IPS DF 4.7 (cell line): ENCODE results near the gene COL23A1.

Experiments
- DNase-seq: peaks from one replicate; pipeline ENCODE4 v3.0.0-alpha.2; 2013; ENCODE audit warnings: low spot score; ENCODE audit errors: extremely low read depth

The COL23A1 gene

GRCh38 chr5:178462816-178463215 lies 127.4 kb downstream of the COL23A1 start:
- DNase-seq, result no peak

GRCh38 chr5:178462076-178462475 lies 128.1 kb downstream of the COL23A1 start:
- DNase-seq, result no peak

GRCh38 chr5:178461004-178461730 lies 129.0 kb downstream of the COL23A1 start:
- peak; percentile 46 for DNase-seq

- no peak for DNase-seq
These were observed 129.6 kb downstream of the COL23A1 start for GRCh38 chr5:178460598-178460997.

- no peak for DNase-seq
These were observed 130.0 kb downstream of the COL23A1 start for GRCh38 chr5:178460174-178460573.

- DNase-seq, result no peak
These were observed 132.1 kb downstream of the COL23A1 start for GRCh38 chr5:178458140-178458539.

- no peak for DNase-seq
These were observed 132.7 kb downstream of the COL23A1 start for GRCh38 chr5:178457471-178457870.

GRCh38 chr5:178455480-178455835 lies 134.7 kb downstream of the COL23A1 start:
- no peak for DNase-seq

GRCh38 chr5:178454821-178455479 lies 135.2 kb downstream of the COL23A1 start:
- no peak for DNase-seq

- no peak for DNase-seq
These were observed 135.9 kb downstream of the COL23A1 start for GRCh38 chr5:178454303-178454702.

GRCh38 chr5:178453224-178453623 lies 137.0 kb downstream of the COL23A1 start:
- DNase-seq, result no peak

GRCh38 chr5:178450121-178451028 lies 139.8 kb downstream of the COL23A1 start:
- no peak for DNase-seq

- DNase-seq, result no peak
These were observed 140.8 kb downstream of the COL23A1 start for GRCh38 chr5:178449163-178450070.

- no peak for DNase-seq
These were observed 144.7 kb downstream of the COL23A1 start for GRCh38 chr5:178445534-178445933.

- no peak for DNase-seq
These were observed 147.6 kb downstream of the COL23A1 start for GRCh38 chr5:178442405-178443257.

GRCh38 chr5:178441486-178442270 lies 148.5 kb downstream of the COL23A1 start:
- DNase-seq, result no peak

GRCh38 chr5:178440181-178440580 lies 150.0 kb downstream of the COL23A1 start:
- DNase-seq, result no peak

- no peak for DNase-seq
These were observed 150.6 kb downstream of the COL23A1 start for GRCh38 chr5:178439493-178440180.

GRCh38 chr5:178438796-178439195 lies 151.4 kb downstream of the COL23A1 start:
- DNase-seq, result no peak
